Peyer's patch (tissue), 4 donors: ENCODE measurements around the gene TCF12.

Experiments
- POLR2A ChIP-seq, 2 donors: fragments of 450-650 bp; IDR thresholded peaks; one replicate each; pipeline ENCODE4 v1.5.1; 2017; ENCODE audit warnings: antibody characterized with exemption in 2 of 2, mild to moderate bottlenecking in 2 of 2, moderate library complexity in 2 of 2
- TF ChIP-seq, protein P1 (sequence below), 6 experiments: fragments of 450-650 bp in 4 of 6; fragments of 200-600 bp in 2 of 6; sonication (generic) in 1 of 6; IDR thresholded peaks; one replicate each; pipeline ENCODE4 v1.5.1; 2017 to 2019; ENCODE audit warnings: antibody characterized with exemption in 6 of 6, mild to moderate bottlenecking in 3 of 6, moderate library complexity in 1 of 6

DNA sequence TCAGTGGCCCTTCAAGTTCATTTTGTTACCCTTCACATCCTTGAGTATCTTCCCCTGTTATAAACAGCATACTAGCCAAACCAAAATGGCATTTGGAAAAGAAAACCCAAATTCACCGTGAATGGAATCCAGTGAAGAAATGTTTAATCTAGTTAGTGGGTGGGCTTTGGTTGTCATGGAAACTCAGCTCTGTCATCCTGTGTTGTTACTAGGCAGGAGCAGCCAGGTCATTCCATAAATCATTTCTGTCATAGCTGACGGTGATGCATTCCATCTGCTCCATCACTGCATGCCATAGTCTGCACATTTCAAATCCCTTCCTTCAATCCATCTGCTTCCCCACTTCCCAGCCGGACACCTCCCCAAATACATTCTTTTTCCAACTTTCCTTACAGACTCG lies 317.4 kb downstream of the TCF12 start:
- TF ChIP-seq, protein P1, sequence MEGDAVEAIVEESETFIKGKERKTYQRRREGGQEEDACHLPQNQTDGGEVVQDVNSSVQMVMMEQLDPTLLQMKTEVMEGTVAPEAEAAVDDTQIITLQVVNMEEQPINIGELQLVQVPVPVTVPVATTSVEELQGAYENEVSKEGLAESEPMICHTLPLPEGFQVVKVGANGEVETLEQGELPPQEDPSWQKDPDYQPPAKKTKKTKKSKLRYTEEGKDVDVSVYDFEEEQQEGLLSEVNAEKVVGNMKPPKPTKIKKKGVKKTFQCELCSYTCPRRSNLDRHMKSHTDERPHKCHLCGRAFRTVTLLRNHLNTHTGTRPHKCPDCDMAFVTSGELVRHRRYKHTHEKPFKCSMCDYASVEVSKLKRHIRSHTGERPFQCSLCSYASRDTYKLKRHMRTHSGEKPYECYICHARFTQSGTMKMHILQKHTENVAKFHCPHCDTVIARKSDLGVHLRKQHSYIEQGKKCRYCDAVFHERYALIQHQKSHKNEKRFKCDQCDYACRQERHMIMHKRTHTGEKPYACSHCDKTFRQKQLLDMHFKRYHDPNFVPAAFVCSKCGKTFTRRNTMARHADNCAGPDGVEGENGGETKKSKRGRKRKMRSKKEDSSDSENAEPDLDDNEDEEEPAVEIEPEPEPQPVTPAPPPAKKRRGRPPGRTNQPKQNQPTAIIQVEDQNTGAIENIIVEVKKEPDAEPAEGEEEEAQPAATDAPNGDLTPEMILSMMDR (IDR thresholded peaks at IDR 0.05): no peak
- TF ChIP-seq POLR2A (IDR thresholded peaks at IDR 0.05): no peak
